Activated CD4-positive, alpha-beta T cell treated with anti-CD3 and anti-CD28 coated beads for 36 hours (primary cell): ENCODE data around the gene CENPU. TPM values are rescaled to one million over a fixed set of nuclear protein-coding genes. Genes with fewer than 3 reads are reported as not detected.
"Not testable (repeated sequence)": the region's sequence is repeated elsewhere in the genome, so short reads cannot be mapped to it uniquely, and the experiment has no call there.

Experiments used
- ATAC-seq: fragments of 200-7000 bp; cut with Tn5 transposase; one replicate; pipeline ENCODE4 v1.10.0; 2021; ENCODE audit warnings: mild to moderate bottlenecking, moderate library complexity
- CTCF ChIA-PET: fragments of 350-600 bp; sonication (Branson Sonifier 250); formaldehyde crosslinking; loops from one replicate; lab custom pipeline; 2021; ENCODE audit warnings: antibody characterized with exemption; lab: Charles Lee
- POLR2A ChIA-PET: fragments of 350-600 bp; sonication (Branson Sonifier 250); formaldehyde crosslinking; loops from one replicate; lab custom pipeline; 2021; ENCODE audit warnings: antibody characterized with exemption, inconsistent platforms; lab: Charles Lee
- DNase-seq: peaks from one replicate; pipeline ENCODE4 v3.0.0-alpha.2; 2020
- H3K27ac Mint-ChIP-seq: one replicate; pipeline ENCODE4 v1.8.0; 2021; ENCODE audit warnings: mixed read lengths
- H3K27me3 Mint-ChIP-seq: one replicate; pipeline ENCODE4 v1.8.0; 2021; ENCODE audit warnings: mixed read lengths
- H3K36me3 Mint-ChIP-seq: one replicate; pipeline ENCODE4 v1.8.0; 2021; ENCODE audit warnings: low read depth, mixed read lengths
- H3K4me1 Mint-ChIP-seq: one replicate; pipeline ENCODE4 v1.8.0; 2021; ENCODE audit warnings: mixed read lengths
- H3K4me3 Mint-ChIP-seq: one replicate; pipeline ENCODE4 v1.8.0; 2021; ENCODE audit warnings: mild to moderate bottlenecking, moderate library complexity, mixed read lengths
- H3K9me3 Mint-ChIP-seq: one replicate; pipeline ENCODE4 v1.8.0; 2021; ENCODE audit warnings: low read depth, mixed read lengths
- intact Hi-C, 2 experiments: fragments of 100-400 bp; cut with DNase I in 1 of 2; cut with micrococcal nuclease in 1 of 2; formaldehyde crosslinking; loops; one replicate each; pipeline versions ENCODE4 v1.14.2 to v1.15.1; 2022 to 2024; cut with DNase I, micrococcal nuclease
- total RNA-seq, 2 experiments: library from RNA; stranded (reverse); gene quantifications; one replicate each; pipeline ENCODE4 v1.2.3, GENCODE V29; 2021

The CENPU gene
- total RNA-seq, 2 experiments from 2014 or later: 87.7 to 88.4 TPM

DNA sequence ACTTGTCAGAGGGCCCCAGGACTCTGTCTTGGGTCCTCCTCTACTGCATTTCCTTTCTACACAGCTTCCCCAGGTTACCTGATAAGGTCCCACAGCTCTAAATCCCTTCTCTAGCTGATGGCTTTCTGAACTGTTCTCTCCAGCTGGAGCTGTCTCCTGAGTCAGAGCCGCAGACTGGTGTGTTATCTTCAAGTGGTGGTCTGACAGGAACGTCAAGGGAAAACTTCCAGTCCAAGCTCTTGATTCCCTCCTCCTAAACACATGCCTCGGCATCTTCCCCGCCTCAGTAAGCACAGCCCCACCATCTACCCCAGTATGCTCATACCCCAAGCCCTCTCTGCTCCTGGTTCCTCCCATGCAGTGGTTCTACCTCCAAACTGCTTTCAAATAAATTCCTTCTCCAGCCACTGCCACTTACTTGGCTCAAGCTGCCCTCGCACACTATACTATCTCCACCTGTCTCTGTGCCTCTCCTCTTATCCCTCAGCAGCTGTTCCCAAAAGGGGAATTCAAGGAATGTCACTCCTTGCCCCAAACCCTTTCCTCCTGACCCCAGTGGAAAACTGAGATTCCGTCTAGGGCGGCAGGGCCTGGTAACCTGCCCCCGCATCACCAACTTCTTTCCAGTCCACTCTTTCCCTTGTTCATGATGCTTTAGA is 17.2 kb upstream of the CENPU start:
- no peaks in the 10 kb centered on the region for H3K27me3 Mint-ChIP-seq
- peaks cover 11% of the 10 kb centered on the region for H3K36me3 Mint-ChIP-seq
- ChIA-PET POLR2A (no interaction called here), CTCF (interaction anchor here (0.5 to 1.1 kb wide), 4 partner anchors 7 to 309 kb away, joined by 3 read pairs; no protein-coding TSS in a partner anchor)
- H3K27ac Mint-ChIP-seq: no peak overlapping the region
- no peaks in the 10 kb centered on the region for H3K9me3 Mint-ChIP-seq
- H3K4me1 Mint-ChIP-seq: peaks cover 8% of the 10 kb centered on the region
- no peak overlapping the region for H3K4me3 Mint-ChIP-seq
- ATAC-seq (no peak), DNase-seq (no peak)
- intact Hi-C loops: no loop called here

GRCh38 chr4:184748251-184748652 is 14.4 kb upstream of the CENPU start:
- CTCF ChIA-PET: interaction anchor here (1.1 kb wide), 1 partner anchor 15 kb away, joined by 6 read pairs; no protein-coding TSS in a partner anchor
- ATAC-seq (no peak), DNase-seq (no peak)
- intact Hi-C loops: loop anchor here in 1 of 2 experiments (2.0 to 5.0 kb wide), 4 partner anchors 74 to 254 kb away; no protein-coding TSS in a partner anchor
- peaks cover 12% of the 10 kb centered on the region for H3K4me1 Mint-ChIP-seq
- no peaks in the 10 kb centered on the region for H3K36me3 Mint-ChIP-seq
- H3K27ac Mint-ChIP-seq: no peak overlapping the region
- H3K27me3 Mint-ChIP-seq: no peaks in the 10 kb centered on the region
- H3K9me3 Mint-ChIP-seq: no peaks in the 10 kb centered on the region
- POLR2A ChIA-PET: no interaction called here
- no peak overlapping the region for H3K4me3 Mint-ChIP-seq

- DNase-seq: no peak
- no peak overlapping the region for H3K27ac Mint-ChIP-seq
- H3K9me3 Mint-ChIP-seq: no peaks in the 10 kb centered on the region
- intact Hi-C loops: loop anchor here (2.0 to 5.0 kb wide), 5 partner anchors 75 to 258 kb away; no protein-coding TSS in a partner anchor
- no peak overlapping the region for H3K4me3 Mint-ChIP-seq
- peaks cover 12% of the 10 kb centered on the region for H3K4me1 Mint-ChIP-seq
- no peaks in the 10 kb centered on the region for H3K36me3 Mint-ChIP-seq
- CTCF ChIA-PET: interaction anchor here (0.6 to 1.9 kb wide), 9 partner anchors 14 to 287 kb away, joined by 3 to 6 read pairs (median 4); no protein-coding TSS in a partner anchor
- POLR2A ChIA-PET: interaction anchor here (1.0 kb wide), 1 partner anchor 13 kb away, joined by 3 read pairs; the partner anchor contains the start of gene CENPU
- no peak for ATAC-seq
- H3K27me3 Mint-ChIP-seq: no peaks in the 10 kb centered on the region
Measured at GRCh38 chr4:184747034-184747830, 13.3 kb upstream of the CENPU start.

DNA sequence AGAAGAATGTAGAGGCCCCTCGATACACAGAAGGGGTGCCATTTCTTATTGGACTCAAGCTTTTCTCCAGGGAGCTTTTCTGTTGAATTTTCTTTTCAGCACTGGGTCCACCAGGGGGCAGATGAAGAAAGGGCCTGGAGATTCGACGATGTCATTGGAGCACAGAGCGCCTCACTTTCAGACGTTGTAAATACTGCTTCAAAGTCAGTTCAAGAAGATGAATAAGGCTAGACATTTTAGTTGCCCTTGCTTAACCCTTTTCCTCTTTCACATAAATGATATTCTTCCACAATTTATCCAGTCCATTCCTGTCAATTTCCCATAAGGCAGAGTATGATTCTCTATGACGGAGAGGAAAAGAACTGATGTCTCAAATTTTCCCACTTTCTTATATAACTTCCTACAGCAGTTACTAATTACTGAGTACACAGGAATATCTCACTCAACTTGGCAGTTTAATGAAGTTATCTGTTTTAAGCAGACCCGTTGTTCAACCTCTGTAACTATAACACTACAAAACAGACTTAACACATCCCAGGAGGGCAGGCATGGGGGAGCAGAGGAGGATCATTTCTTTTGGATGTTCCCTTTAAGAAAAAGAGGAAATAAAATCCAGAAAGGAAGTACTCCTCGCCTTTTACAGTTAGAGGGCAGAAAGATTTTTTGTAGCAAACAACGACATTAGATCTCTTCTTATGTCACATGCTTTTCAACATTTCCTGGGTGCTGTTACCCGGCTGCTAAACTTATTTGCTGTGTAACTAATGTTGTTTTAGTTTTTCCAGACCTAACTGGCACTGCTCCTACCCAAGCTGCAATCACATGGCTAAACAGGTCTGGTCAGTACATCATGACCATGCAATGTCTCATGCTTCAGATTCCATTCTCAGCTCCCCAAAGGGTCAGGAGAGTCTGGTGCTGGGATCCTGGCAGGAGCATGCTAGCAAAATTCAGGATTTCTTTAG is 12.2 kb upstream of the CENPU start:
- Mint-ChIP-seq H3K36me3 (no peaks in the 10 kb centered on the region), H3K27ac (peak overlapping the region; percentile 32), H3K4me3 (no peak overlapping the region), H3K9me3 (no peaks in the 10 kb centered on the region), H3K4me1 (peaks cover 12% of the 10 kb centered on the region), H3K27me3 (no peaks in the 10 kb centered on the region)
- DNase-seq (peak; percentile 87), ATAC-seq (peak; percentile 89)
- CTCF ChIA-PET: interaction anchor here (0.6 to 1.9 kb wide), 27 partner anchors 10 to 382 kb away, joined by 3 to 13 read pairs (median 4); partner anchors contain the start of gene CENPU
- POLR2A ChIA-PET: interaction anchor here (1.4 kb wide), 1 partner anchor 12 kb away, joined by 10 read pairs; the partner anchor contains the start of gene CENPU
- intact Hi-C loops: loop anchor here (1.0 to 5.0 kb wide), 10 partner anchors 76 to 388 kb away; no protein-coding TSS in a partner anchor

GRCh38 chr4:184744236-184744635 is 10.3 kb upstream of the CENPU start:
- Mint-ChIP-seq H3K27me3 (no peaks in the 10 kb centered on the region), H3K36me3 (no peaks in the 10 kb centered on the region), H3K4me3 (no peak overlapping the region), H3K4me1 (peaks cover 21% of the 10 kb centered on the region), H3K27ac (no peak overlapping the region), H3K9me3 (no peaks in the 10 kb centered on the region)
- ChIA-PET CTCF (interaction anchor here (0.6 kb wide), 1 partner anchor 354 kb away, joined by 3 read pairs; no protein-coding TSS in a partner anchor), POLR2A (interaction anchor here (1.6 kb wide), 1 partner anchor 10 kb away, joined by 4 read pairs; the partner anchor contains the start of gene CENPU)
- intact Hi-C loops: loop anchor here in 1 of 2 experiments (2.0 kb wide), 1 partner anchor 219 kb away; no protein-coding TSS in a partner anchor
- ATAC-seq (no peak), DNase-seq (no peak)

GRCh38 chr4:184743650-184744049 is 9.8 kb upstream of the CENPU start:
- Mint-ChIP-seq H3K27me3 (no peaks in the 10 kb centered on the region), H3K4me1 (peaks cover 24% of the 10 kb centered on the region), H3K27ac (no peak overlapping the region), H3K36me3 (no peaks in the 10 kb centered on the region), H3K9me3 (no peaks in the 10 kb centered on the region), H3K4me3 (no peak overlapping the region)
- intact Hi-C loops: loop anchor here in 1 of 2 experiments (2.0 kb wide), 1 partner anchor 219 kb away; no protein-coding TSS in a partner anchor
- ATAC-seq (no peak), DNase-seq (no peak)
- ChIA-PET CTCF (interaction anchor here (0.6 kb wide), 2 partner anchors 156 to 354 kb away, joined by 3 read pairs; no protein-coding TSS in a partner anchor), POLR2A (interaction anchor here (1.6 kb wide), 1 partner anchor 10 kb away, joined by 4 read pairs; the partner anchor contains the start of gene CENPU)

DNA sequence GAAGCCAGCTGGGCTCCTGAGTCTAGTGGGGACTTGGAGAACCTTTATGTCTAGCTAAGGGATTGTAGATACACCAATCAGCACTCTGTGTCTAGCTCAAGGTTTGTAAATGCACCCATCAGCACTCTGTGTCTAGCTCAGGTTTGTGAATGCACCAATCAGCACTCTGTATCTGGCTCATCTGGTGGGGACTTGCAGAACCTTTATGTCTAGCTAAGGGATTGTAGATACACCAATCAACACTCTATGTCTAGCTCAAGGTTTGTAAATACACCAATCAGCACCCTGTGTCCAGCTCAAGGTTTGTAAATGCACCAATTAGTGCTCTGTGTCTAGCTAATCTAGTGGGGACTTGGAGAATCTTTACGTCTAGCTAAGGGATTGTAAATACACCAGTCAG is 7.8 kb upstream of the CENPU start:
- H3K4me3 Mint-ChIP-seq, H3K36me3 Mint-ChIP-seq, ATAC-seq, DNase-seq, H3K9me3 Mint-ChIP-seq, intact Hi-C loops, H3K27ac Mint-ChIP-seq, H3K27me3 Mint-ChIP-seq: not testable (repeated sequence)
- CTCF ChIA-PET: interaction anchor here (1.6 kb wide), 1 partner anchor 79 kb away, joined by 4 read pairs; no protein-coding TSS in a partner anchor
- peaks cover 21% of the 10 kb centered on the region for H3K4me1 Mint-ChIP-seq
- POLR2A ChIA-PET: interaction anchor here (0.6 kb wide), 1 partner anchor 83 kb away, joined by 3 read pairs; no protein-coding TSS in a partner anchor

DNA sequence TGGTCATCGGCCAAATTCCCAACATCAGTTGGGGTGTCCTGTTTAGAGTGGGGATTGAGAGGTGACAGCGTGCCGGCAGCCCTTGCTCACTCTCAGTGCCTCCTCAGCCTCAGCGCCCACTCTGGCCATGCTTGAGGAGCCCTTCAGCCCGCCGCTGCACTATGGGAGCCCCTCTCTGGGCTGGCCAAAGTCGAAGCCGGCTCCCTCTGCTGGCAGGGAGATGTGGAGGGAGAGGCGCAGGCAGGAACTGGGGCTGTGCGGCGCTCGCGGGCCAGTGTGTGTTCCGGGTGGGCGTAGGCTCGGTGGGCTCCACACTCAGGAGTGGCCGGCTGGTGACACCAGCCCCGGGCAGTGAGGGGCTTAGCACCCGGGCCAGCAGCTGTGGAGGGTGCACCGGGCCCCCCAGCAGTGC is 7.1 kb upstream of the CENPU start:
- Mint-ChIP-seq H3K27ac (no peak overlapping the region), H3K36me3 (no peaks in the 10 kb centered on the region), H3K27me3 (no peaks in the 10 kb centered on the region), H3K4me3 (no peak overlapping the region), H3K9me3 (no peaks in the 10 kb centered on the region), H3K4me1 (peaks cover 15% of the 10 kb centered on the region)
- ChIA-PET CTCF (interaction anchor here (1.6 kb wide), 1 partner anchor 79 kb away, joined by 4 read pairs; no protein-coding TSS in a partner anchor), POLR2A (no interaction called here)
- intact Hi-C loops: no loop called here
- ATAC-seq (no peak), DNase-seq (peak; percentile 25)

- H3K27ac Mint-ChIP-seq: peak overlapping the region; percentile 7
- ATAC-seq, H3K27me3 Mint-ChIP-seq, H3K4me3 Mint-ChIP-seq, H3K9me3 Mint-ChIP-seq, H3K36me3 Mint-ChIP-seq, DNase-seq, POLR2A ChIA-PET: not testable (repeated sequence)
- peaks cover 16% of the 10 kb centered on the region for H3K4me1 Mint-ChIP-seq
- CTCF ChIA-PET: interaction anchor here (0.6 kb wide), 1 partner anchor 52 kb away, joined by 3 read pairs; no protein-coding TSS in a partner anchor
- intact Hi-C loops: loop anchor here in 1 of 2 experiments (10.0 kb wide), 1 partner anchor 1295 kb away; the partner anchor contains the start of gene CDKN2AIP
Measured at GRCh38 chr4:184739575-184739974, 5.7 kb upstream of the CENPU start.
